Fibroblast of villous mesenchyme (primary cell): ENCODE results near the gene EFS. TPM values are rescaled to one million over a fixed set of nuclear protein-coding genes. Genes with fewer than 3 reads are reported as not detected.
A peak's percentile ranks its signal among the peaks of the same experiment; 100 is the strongest.

ENCODE experiments used
- DNase-seq: peaks from one replicate; pipeline ENCODE4 v3.0.0-alpha.2; 2010; ENCODE audit warnings: low read depth
- H3K4me3 ChIP-seq: 2 replicates; pipeline ENCODE4 v1.5.1; 2011; ENCODE audit warnings: low read depth, mild to moderate bottlenecking, low read length
- total RNA-seq: library from RNA; depleted of rRNA; stranded (reverse); fragments of >200 nt; gene quantifications from 2 replicates; pipeline ENCODE4 v1.2.3, GENCODE V29; 2012
- TF ChIP-seq, protein P1 (sequence below): IDR thresholded peaks from 2 replicates; pipeline ENCODE4 v1.5.1; 2012; ENCODE audit warnings: low read depth, mild to moderate bottlenecking, low read length; ENCODE audit not compliant: insufficient read depth

Gene EFS
- total RNA-seq, 1 donor, result 7.8 TPM

DNA sequence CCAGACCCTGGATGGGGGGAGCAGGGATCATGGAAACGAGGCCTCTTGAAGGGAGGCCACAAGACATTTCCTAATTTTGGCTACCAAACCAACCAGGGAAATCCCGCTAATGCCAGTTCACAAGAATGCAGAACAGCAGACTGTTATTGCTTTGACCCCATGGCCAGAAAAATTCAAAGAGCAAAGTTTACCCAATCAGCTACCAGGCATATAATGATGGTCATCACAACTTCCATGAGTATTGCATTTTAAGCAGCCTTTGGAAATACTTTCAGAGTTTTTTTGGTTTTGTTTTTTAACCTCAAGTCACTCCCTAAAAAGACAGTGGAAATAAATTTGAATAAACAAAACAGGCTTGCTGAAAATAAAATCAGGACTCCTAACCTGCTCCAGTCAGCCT is 7.5 kb upstream of the EFS start, which contains the start of gene IL25:
IL25 (plus strand) TSS at position 301 of the 400 bp plus-strand sequence.
- TF ChIP-seq, protein P1, sequence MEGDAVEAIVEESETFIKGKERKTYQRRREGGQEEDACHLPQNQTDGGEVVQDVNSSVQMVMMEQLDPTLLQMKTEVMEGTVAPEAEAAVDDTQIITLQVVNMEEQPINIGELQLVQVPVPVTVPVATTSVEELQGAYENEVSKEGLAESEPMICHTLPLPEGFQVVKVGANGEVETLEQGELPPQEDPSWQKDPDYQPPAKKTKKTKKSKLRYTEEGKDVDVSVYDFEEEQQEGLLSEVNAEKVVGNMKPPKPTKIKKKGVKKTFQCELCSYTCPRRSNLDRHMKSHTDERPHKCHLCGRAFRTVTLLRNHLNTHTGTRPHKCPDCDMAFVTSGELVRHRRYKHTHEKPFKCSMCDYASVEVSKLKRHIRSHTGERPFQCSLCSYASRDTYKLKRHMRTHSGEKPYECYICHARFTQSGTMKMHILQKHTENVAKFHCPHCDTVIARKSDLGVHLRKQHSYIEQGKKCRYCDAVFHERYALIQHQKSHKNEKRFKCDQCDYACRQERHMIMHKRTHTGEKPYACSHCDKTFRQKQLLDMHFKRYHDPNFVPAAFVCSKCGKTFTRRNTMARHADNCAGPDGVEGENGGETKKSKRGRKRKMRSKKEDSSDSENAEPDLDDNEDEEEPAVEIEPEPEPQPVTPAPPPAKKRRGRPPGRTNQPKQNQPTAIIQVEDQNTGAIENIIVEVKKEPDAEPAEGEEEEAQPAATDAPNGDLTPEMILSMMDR, result no peak
- peak; percentile 3 for DNase-seq
- H3K4me3 ChIP-seq, result no peak within 1 kb of the TSS

GRCh38 chr14:23371865-23372264 is 6.9 kb upstream of the EFS start:
- H3K4me3 ChIP-seq, result no peak overlapping the region
- TF ChIP-seq, protein P1, result no peak
- no peak for DNase-seq

GRCh38 chr14:23370221-23370620 is 5.2 kb upstream of the EFS start:
- no peak overlapping the region for H3K4me3 ChIP-seq
- DNase-seq, result no peak
- TF ChIP-seq, protein P1, result no peak

GRCh38 chr14:23366426-23366921 is 1.5 kb upstream of the EFS start:
- TF ChIP-seq, protein P1, result no peak
- peak overlapping the region; percentile 55 for H3K4me3 ChIP-seq
- DNase-seq, result peak; percentile 77

DNA sequence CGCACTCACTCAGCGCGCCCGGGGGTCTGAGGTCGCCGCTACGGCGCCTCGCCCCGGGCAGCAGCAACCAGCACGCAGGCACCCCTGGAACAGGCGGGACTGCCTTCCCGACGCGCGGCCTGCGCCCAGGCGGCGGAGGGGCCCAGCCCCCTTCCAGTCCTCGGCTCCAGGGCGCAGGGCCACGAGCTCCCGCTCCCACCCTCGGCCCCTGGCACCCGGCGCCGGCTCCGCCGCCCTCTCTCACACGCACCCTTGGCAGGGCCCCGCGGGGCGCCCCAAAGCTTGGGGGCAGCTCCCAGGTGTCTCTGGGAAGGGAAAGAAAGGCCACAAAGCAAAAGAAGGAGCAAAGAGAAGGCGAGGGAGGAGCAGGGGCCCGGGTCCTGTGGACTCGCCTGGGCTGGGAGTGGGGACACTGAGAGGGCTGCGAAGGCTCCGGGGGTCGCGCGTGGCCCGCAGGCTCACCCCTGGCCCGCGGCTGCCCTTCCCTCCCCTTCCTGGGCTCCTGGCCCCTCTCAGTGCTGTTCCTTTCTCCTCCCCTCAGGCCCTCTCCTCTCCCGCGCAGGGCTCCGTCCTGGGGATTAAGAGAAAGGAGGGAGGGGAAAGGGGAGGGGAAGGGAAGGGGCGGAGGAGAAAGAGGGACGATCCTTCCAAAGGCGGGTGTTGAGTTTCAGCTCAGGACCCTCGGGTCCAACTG is 907 bp upstream of the EFS start:
- H3K4me3 ChIP-seq, result peak overlapping the region; percentile 55
- TF ChIP-seq, protein P1, result no peak
- peak; percentile 77 for DNase-seq

- TF ChIP-seq, protein P1, result no peak
- DNase-seq, result peak; percentile 19
- H3K4me3 ChIP-seq, result peak overlapping the region; percentile 60
Measured at GRCh38 chr14:23364164-23365035, 572 bp downstream of the EFS start.
